NCI-H146 treated with DMSO at 0.1 percent for 48 hours (cell line): ENCODE measurements around the gene CALHM3.
"Not testable (repeated sequence)": the region's sequence is repeated elsewhere in the genome, so short reads cannot be mapped to it uniquely, and the experiment has no call there.

Experiments
- DNase-seq: peaks from one replicate; lab custom pipeline; 2025; ENCODE audit not compliant: unreplicated experiment; lab: John Stamatoyannopoulos, UW

Gene CALHM3

DNA sequence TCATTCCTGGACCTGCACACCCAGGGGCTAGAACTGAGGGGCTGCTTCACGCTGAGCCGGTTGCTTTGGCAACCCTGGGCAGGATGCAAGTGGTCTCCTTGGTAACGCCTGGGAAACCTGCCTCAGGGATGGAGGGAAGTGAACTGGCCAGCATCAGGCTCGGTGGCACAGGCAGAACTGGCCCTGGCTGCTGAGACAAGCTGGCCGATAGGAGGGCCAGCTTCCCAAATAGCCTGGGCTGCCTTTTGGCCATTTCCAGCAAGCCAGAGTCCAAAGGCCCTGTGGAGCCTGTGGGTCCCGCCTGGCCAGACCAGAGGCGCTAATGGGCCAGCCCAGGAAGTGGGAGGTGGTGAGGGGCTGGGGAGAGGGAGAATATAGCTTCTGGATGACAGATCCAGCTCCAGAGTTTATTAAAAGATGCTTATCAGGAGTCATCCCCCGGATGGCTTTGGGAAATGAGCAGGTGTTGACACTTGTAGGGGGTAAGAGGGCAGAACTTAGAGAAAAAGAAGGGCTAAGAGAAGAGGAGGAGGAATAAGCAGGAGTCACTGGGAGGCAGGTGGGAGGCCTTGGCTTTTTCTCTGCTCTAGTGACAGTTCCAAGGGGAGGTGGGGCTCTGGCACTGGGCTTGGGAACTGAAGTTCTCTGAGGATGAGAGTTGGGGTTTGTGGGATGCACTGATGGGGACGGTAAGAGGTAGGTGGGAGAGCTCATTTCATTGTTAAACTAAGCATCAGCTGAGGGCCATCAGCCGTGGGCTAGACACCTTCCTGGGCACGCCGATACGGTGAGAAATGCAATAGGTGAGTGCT lies 24.0 kb upstream of the CALHM3 start:
- DNase-seq, result no peak

GRCh38 chr10:103501186-103501585 lies 22.1 kb upstream of the CALHM3 start:
- DNase-seq, result no peak

DNA sequence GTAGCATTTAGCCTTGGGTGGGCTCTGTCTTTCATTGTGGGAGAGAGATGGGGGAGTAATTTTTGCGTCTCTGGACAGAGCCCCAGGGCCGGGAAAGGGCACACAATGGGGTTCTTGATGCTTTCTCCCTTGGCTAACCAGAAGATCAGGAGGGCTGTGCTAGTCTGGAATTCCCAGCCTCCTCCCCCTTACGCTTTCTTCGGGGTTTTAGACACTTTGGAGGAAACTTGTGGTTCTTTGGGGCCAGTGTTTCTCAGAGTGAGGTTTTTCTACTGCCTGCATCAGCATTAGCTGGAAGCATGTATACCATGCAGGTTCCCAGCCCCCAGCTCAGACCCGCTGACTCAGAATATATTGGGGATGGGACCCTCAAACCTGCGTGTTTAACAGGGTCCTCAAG lies 21.4 kb upstream of the CALHM3 start:
- DNase-seq, result no peak

DNA sequence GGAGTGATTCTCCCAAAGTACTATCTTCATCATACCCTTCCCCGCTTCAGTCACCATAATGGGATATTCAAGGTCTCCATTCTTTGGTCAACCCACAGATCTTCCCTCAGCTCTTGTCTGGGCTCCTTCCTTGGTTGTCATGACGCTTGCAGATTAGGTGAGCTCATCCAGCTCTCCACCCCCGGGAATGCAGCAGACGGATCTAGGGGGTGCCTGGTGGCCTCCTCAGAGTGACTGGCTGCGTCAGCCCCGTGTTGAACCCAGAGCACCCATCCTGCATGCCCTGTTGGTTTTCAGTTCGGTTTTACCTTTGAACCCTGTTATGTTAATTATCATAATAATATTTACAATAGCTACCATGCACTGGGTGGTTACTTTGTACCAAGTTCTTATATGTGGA lies 20.8 kb upstream of the CALHM3 start:
- DNase-seq, result no peak

DNA sequence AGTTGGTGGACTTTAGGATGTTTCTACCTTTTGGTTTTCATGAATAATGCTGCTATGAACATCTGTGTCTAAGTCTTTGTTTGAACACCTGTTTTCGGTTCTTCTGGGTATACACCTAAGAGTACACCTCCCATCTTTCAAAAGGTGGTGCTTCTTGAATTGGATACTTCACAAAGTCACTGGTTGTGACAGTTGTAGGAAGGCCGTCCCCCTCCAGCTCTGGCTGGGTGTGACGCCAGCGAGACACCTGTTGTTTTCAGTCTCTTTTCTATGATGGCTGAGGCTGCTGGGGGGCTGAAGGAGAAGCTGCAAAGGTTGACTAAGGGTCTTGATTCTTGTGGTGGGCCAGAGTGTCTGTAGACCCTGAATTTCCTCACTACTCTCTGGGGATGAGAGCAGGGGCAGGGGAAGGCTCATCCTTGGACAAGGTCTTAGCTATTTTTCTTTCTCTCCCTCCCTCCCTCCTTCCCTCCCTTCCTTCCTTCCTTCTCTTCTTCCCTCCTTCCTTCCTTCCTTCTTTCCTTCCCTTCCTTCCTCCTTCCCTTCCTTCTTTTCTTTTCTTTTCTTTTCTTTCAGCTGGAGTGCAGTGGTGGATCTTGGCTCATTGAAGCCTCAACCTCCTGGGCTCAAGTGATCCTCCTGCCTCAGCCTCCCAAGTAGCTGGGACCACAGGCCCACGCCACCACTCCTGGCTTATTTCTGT lies 20.0 kb upstream of the CALHM3 start:
- DNase-seq, result no peak

- DNase-seq, result no peak
These were observed 18.3 kb upstream of the CALHM3 start for GRCh38 chr10:103497161-103497915.

GRCh38 chr10:103495321-103495720 lies 16.3 kb upstream of the CALHM3 start:
- no peak for DNase-seq

GRCh38 chr10:103493916-103494877 lies 15.2 kb upstream of the CALHM3 start:
- peak; percentile 35 for DNase-seq

GRCh38 chr10:103493362-103493915 lies 14.4 kb upstream of the CALHM3 start, which contains the start of gene NEURL1:
Gene NEURL1, plus strand, starts transcription at chr10:103493705. Its CDS starts 683 bp downstream, at chr10:103494388.
- DNase-seq, result peak; percentile 12

GRCh38 chr10:103492655-103493261 lies 13.7 kb upstream of the CALHM3 start:
- DNase-seq, result no peak

DNA sequence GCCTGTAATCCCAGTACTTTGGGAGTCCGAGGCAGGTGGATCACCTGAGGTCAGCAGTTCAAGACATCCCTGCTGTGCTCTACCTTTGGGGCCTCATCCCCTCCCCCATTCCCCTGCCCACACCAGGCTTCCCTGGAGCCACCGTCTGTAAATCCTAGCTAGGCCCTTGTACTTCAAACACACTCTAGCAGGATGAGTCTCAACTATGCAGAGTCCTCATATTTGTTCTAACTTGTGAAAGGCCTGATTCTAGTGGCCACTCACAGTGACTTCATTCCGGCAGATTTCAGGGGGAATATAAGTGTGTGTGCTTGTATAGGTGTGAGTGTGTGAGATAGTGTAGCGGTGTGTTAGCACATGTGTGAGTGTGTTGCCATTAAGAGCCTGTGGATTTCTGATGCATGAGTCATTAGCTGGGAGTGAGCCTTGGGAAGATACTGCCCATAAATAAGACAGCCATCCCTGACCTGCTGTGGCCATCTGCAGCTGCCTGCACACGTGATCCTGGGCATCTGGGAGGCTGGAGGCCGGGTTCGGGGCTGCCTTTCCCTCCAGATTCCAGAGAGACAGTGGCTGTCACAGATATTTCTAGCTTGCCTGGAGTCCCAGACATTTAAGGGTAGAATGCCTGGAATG lies 12.8 kb upstream of the CALHM3 start:
- DNase-seq, result peak; percentile 35

- no peak for DNase-seq
These were observed 11.9 kb upstream of the CALHM3 start for GRCh38 chr10:103490986-103491314.

DNA sequence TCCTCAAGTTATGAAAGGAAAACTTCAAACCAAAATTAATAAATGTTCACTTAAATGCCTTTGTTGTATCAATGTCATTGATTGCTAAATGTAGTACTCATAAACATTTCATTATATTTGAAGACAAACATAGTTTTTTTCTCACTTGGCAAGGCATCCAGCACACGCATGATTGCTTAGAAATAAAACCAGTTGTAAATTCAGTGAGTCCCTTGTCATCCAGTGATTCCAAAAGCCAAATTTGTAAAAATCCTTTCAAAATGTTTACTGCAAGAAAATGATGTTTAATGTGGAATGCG lies 8.3 kb upstream of the CALHM3 start:
- DNase-seq, result no peak

DNA sequence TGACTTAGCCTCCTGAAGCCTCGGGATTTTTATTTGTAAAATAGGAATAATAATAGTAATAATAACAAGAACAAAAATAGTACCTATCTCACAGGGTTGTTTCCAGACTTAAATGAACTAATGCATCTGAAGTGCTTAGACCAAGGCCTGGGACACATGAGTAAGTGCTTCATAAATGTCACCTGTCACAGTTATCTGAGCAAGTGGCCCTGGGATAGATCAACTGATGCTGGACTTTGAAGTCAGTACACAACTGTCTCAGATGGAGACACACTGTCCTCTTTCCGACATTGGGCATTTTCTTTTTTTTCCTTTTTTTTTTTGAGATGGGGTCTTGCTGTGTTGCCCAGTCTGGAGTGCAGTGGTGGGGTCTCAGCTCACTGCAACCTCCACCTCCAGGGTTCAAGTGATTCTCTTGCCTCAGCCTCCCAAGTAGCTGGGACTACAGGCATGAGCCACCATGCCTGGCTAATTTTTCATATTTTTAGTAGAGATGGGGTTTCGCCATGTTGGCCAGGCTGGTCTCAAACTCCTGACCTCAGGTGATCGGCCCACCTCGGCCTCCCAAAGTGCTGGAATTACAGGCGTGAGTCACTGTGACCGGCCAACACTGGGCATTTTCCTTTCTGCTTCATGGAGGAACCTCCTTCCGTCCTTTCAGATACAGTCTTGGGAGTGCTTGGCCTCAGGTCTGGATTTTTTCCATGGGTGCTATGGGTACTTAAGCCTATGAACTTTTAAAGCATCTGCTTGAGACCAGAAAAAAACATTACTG lies 7.8 kb upstream of the CALHM3 start:
- not testable (repeated sequence) for DNase-seq

DNA sequence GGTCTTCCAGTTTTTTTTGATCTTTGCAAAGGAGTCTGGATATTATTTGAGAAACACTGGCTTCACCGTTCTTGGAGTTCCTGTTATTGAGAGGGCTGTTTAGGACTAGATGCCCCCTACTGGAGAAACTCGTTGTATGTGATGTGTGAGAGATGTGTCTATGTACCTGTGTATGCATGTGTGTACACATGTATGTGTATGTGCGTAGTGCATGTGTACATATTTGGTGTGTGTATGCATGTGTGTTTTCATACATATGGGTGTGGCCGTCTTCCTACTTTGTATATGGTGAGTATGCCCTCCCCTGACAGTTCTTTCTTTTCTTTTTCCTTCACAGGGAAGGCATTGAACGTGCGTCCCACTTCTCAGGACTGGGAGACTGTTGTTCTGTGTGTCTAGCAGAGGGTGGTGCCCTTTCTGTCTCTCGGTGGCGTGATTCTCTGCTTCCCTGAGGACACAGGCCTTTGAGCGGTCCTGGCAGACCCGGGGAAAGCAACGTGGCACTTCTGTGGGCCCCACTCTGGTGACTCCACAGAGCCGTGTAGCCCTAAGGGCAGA lies 3.0 kb upstream of the CALHM3 start:
- DNase-seq, result peak; percentile 67

GRCh38 chr10:103480521-103480920 lies 1.5 kb upstream of the CALHM3 start:
- DNase-seq, result no peak

DNA sequence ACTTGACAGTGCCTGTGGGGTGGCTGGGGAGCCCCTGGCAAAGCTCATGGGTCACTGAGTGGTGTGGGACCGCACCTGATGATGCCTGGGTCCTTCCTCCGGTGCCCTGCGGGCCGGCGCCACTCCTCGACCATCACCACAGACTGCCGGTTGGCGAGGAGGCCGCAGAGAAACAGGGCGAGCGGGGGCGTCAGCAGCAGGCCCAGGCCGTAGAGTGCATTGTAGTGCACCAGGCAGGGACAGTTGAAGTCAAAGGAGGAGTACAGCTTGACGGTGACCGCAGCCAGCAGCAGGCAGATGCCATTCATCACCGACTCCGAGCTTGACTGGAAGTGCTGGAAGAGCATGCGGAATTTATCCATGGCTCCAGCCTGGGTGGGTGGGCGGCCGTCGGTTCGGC lies 369 bp downstream of the CALHM3 start:
- no peak for DNase-seq

- DNase-seq, result no peak
These were observed 2.8 kb downstream of the CALHM3 start for GRCh38 chr10:103476046-103476768.
